Activated T-cell treated with anti-CD3 and anti-CD28 coated beads, Interleukin-2, amount 50 U/mL, for 4 hours (primary cell): ENCODE measurements around the gene MAFB. TPM values are rescaled to one million over a fixed set of nuclear protein-coding genes. Genes with fewer than 3 reads are reported as not detected.

Source experiments
- ATAC-seq, 2 donors: fragments of 200-7000 bp; cut with Tn5 transposase; one replicate each; pipeline ENCODE4 v1.10.0; 2021
- DNase-seq: peaks from one replicate; pipeline ENCODE4 v3.0.0-alpha.2; 2020
- H3K27me3 Mint-ChIP-seq: one replicate; pipeline ENCODE4 v1.8.0; 2021; ENCODE audit warnings: low read depth, mixed read lengths
- H3K36me3 Mint-ChIP-seq: one replicate; pipeline ENCODE4 v1.8.0; 2022; ENCODE audit warnings: mixed read lengths; ENCODE audit not compliant: insufficient read depth
- H3K4me1 Mint-ChIP-seq: one replicate; pipeline ENCODE4 v1.8.0; 2021; ENCODE audit warnings: low read depth, mixed read lengths
- H3K4me3 Mint-ChIP-seq: one replicate; pipeline ENCODE4 v1.8.0; 2021; ENCODE audit warnings: mild to moderate bottlenecking, moderate library complexity, mixed read lengths
- H3K9me3 Mint-ChIP-seq: one replicate; pipeline ENCODE4 v1.8.0; 2021; ENCODE audit warnings: mixed read lengths
- total RNA-seq, 3 donors: library from RNA; stranded (reverse); gene quantifications; one replicate each; pipeline ENCODE4 v1.2.1, GENCODE V29; 2021

Gene MAFB
- total RNA-seq, 3 donors from 2014 or later, result 0.13 to 0.18 (median 0.16) TPM

GRCh38 chr20:40681165-40681564 lies 7.9 kb downstream of the MAFB start:
- Mint-ChIP-seq H3K27me3 (peaks cover 68% of the 10 kb centered on the region), H3K4me1 (no peaks in the 10 kb centered on the region), H3K9me3 (no peaks in the 10 kb centered on the region), H3K4me3 (no peak overlapping the region), H3K36me3 (no peaks in the 10 kb centered on the region)
- ATAC-seq, result no peak
- DNase-seq, result no peak

- no peaks in the 10 kb centered on the region for H3K9me3 Mint-ChIP-seq
- H3K4me1 Mint-ChIP-seq, result no peaks in the 10 kb centered on the region
- ATAC-seq (no peak), DNase-seq (no peak)
- H3K4me3 Mint-ChIP-seq, result no peak overlapping the region
- no peaks in the 10 kb centered on the region for H3K36me3 Mint-ChIP-seq
- H3K27me3 Mint-ChIP-seq, result peaks cover 60% of the 10 kb centered on the region
These were observed 8.7 kb downstream of the MAFB start for GRCh38 chr20:40680161-40680959.

DNA sequence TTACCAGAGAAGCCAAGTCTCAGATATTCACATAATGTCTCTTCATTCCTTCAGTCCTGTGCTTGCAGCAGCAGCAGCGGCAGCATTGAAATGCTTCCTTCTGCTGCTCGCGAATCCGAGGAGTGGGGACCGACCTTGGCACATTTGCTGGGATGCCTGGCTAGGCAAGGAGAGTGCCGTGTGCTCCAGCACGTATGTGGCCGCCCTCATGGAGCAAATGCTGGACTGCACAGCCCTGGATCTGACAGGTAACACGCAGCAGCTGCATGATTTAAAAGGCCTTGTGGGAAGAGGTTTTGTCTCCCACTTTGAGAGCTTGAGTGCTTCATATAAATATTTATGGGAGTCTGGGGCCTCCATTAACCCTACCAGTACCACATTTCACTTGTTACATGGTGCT lies 9.9 kb downstream of the MAFB start:
- ATAC-seq (no peak), DNase-seq (no peak)
- H3K27me3 Mint-ChIP-seq, result peaks cover 51% of the 10 kb centered on the region
- H3K4me3 Mint-ChIP-seq, result no peak overlapping the region
- H3K9me3 Mint-ChIP-seq, result no peaks in the 10 kb centered on the region
- no peaks in the 10 kb centered on the region for H3K4me1 Mint-ChIP-seq
- H3K36me3 Mint-ChIP-seq, result no peaks in the 10 kb centered on the region

GRCh38 chr20:40678286-40678875 lies 10.7 kb downstream of the MAFB start:
- Mint-ChIP-seq H3K27me3 (peaks cover 48% of the 10 kb centered on the region), H3K4me1 (no peaks in the 10 kb centered on the region)

GRCh38 chr20:40677343-40677924 lies 11.6 kb downstream of the MAFB start:
- DNase-seq (no peak), ATAC-seq (no peak)
- H3K4me3 Mint-ChIP-seq, result no peak overlapping the region

More at GRCh38 chr20:40678286-40678875, 10.7 kb downstream of the MAFB start:
- Mint-ChIP-seq H3K4me3 (no peak overlapping the region), H3K36me3 (no peaks in the 10 kb centered on the region), H3K9me3 (no peaks in the 10 kb centered on the region)
- no peak for ATAC-seq
- no peak for DNase-seq

DNA sequence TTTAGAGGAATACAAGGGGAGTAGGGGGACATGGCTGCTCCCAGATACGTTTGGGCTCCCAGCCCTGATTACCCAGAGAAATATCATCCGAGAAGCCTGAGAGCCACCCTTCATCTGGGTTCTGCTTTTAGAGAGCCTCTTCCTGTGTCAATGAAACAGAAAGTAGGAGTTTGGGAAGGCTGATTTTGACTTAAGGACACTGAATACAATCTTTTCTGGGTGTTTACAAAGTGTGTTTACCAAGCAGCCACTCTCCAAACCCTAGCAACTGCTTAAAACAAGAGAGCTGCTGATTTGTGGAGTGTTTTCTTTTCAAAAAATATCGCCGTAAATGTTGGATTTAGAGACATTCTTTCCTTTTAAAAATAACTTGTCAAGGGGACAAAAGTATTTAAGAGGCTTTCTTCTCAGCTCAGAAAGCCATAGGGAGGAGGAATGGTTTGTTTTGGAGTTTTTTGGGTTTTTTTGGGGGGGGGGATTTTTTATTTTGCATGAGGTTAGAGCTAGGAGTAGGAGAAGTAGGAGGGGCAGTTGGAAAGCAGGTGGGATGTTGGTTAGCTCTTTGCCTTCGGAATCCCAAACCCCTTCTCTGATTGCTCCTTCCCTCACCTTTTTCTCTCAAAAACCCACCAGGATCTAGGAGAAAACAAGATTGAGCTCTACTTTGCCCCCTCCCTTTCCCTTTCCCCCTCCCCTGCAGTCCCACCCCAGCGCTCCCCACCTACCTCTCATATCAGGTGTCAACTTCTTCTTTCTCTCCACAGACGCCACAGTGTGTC lies 12.4 kb downstream of the MAFB start:
- no peaks in the 10 kb centered on the region for H3K4me1 Mint-ChIP-seq
- no peak for ATAC-seq
- H3K4me3 Mint-ChIP-seq, result no peak overlapping the region
- no peaks in the 10 kb centered on the region for H3K36me3 Mint-ChIP-seq
- peaks cover 37% of the 10 kb centered on the region for H3K27me3 Mint-ChIP-seq
- no peaks in the 10 kb centered on the region for H3K9me3 Mint-ChIP-seq
- no peak for DNase-seq

More at GRCh38 chr20:40677343-40677924, 11.6 kb downstream of the MAFB start:
- Mint-ChIP-seq H3K36me3 (no peaks in the 10 kb centered on the region), H3K4me1 (no peaks in the 10 kb centered on the region), H3K27me3 (peaks cover 42% of the 10 kb centered on the region), H3K9me3 (no peaks in the 10 kb centered on the region)

DNA sequence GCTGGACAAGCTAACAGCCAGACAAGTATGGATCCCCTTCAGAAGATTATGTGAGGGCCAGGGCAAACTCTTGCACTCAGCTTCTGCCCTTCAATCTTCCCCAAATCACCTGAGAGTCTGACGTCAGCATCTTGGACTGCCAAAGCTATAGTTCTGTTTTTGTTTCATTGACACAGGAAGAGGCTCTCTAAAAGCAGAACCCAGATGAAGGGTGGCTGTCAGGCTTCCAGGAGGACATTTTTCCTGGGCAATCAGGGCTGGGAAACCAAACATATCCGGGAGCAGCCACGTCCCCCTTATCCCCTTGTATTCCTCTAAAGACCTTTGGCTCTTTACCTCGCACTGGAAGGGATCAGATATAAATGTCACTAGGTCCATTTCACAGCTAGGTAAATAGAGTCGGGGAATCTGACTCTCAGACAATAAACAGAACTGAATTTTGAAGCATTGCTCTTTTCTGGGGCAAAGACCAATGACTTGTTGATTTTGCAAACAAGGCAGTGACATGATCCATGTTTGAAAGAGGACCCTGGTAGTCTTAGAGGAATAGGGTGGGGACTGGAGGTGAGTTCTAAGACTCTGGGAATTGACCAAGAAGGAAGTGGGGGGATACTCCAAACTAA lies 13.3 kb downstream of the MAFB start:
- no peak for ATAC-seq
- Mint-ChIP-seq H3K27me3 (peaks cover 27% of the 10 kb centered on the region), H3K4me1 (no peaks in the 10 kb centered on the region), H3K36me3 (no peaks in the 10 kb centered on the region), H3K4me3 (no peak overlapping the region), H3K9me3 (no peaks in the 10 kb centered on the region)
- DNase-seq, result no peak

- H3K4me3 Mint-ChIP-seq, result no peak overlapping the region
- H3K27me3 Mint-ChIP-seq, result peaks cover 21% of the 10 kb centered on the region
- no peak for DNase-seq
- no peaks in the 10 kb centered on the region for H3K9me3 Mint-ChIP-seq
- H3K36me3 Mint-ChIP-seq, result no peaks in the 10 kb centered on the region
- ATAC-seq, result no peak
- no peaks in the 10 kb centered on the region for H3K4me1 Mint-ChIP-seq
These were observed 15.6 kb downstream of the MAFB start for GRCh38 chr20:40673442-40673841.

- Mint-ChIP-seq H3K4me3 (no peak overlapping the region), H3K9me3 (no peaks in the 10 kb centered on the region), H3K4me1 (no peaks in the 10 kb centered on the region), H3K27me3 (peaks cover 15% of the 10 kb centered on the region), H3K36me3 (no peaks in the 10 kb centered on the region)
- no peak for DNase-seq
- ATAC-seq, result no peak
These were observed 16.9 kb downstream of the MAFB start for GRCh38 chr20:40672095-40672494.

DNA sequence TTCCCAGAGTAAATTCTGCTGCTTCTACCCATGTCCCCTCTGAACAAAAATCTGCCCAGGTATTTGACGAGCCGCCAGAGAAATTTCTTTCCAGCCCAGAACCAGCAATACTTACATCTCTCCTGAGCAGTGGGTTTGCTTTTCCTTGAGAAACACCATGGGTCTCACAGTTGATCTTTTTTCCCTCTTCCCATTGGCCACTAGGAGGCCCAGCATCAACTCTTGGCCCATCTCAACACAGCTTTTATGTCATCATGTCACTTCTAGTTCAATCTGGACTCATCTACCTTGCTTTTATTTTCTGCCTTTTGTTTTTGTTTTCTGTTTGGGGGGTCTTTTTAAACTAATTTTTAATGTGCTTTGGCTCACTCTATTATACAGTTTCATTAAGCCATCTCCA lies 18.8 kb downstream of the MAFB start:
- no peak overlapping the region for H3K4me3 Mint-ChIP-seq
- no peak for DNase-seq
- H3K36me3 Mint-ChIP-seq, result no peaks in the 10 kb centered on the region
- no peaks in the 10 kb centered on the region for H3K9me3 Mint-ChIP-seq
- no peaks in the 10 kb centered on the region for H3K4me1 Mint-ChIP-seq
- no peak for ATAC-seq
- peaks cover 12% of the 10 kb centered on the region for H3K27me3 Mint-ChIP-seq

- Mint-ChIP-seq H3K27me3 (peaks cover 10% of the 10 kb centered on the region), H3K4me1 (no peaks in the 10 kb centered on the region), H3K36me3 (no peaks in the 10 kb centered on the region), H3K9me3 (no peaks in the 10 kb centered on the region), H3K4me3 (no peak overlapping the region)
- DNase-seq (no peak), ATAC-seq (no peak)
These were observed 19.3 kb downstream of the MAFB start for GRCh38 chr20:40669692-40670091.

GRCh38 chr20:40668449-40669228 lies 20.4 kb downstream of the MAFB start:
- no peak for ATAC-seq
- H3K4me1 Mint-ChIP-seq, result no peaks in the 10 kb centered on the region
- no peak for DNase-seq
- H3K4me3 Mint-ChIP-seq, result no peak overlapping the region
- H3K9me3 Mint-ChIP-seq, result no peaks in the 10 kb centered on the region
- H3K36me3 Mint-ChIP-seq, result no peaks in the 10 kb centered on the region
- peaks cover 7% of the 10 kb centered on the region for H3K27me3 Mint-ChIP-seq

DNA sequence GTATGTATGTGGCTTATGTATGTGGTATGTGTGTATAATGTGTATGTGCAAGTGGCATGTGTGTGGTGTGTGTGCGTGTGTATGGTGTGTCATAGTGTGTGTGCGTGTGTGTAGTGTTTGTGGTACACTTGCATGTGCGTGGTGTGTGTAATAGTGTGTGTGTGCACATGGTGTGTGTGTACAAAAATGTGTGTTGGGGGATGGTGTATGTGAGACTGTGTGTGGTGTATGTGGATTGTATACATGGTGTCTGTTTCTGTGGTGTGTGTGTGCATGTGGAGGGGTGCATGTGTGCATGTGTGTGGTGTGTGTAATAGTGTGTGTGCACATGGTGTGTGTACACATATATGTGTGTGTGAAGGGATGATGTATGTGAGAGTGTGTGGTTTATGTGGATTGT lies 21.5 kb downstream of the MAFB start:
- ATAC-seq (no peak), DNase-seq (no peak)
- Mint-ChIP-seq H3K36me3 (no peaks in the 10 kb centered on the region), H3K9me3 (no peaks in the 10 kb centered on the region), H3K27me3 (peaks cover 7% of the 10 kb centered on the region), H3K4me3 (no peak overlapping the region), H3K4me1 (no peaks in the 10 kb centered on the region)
